AG10803 (cell line): ENCODE data around the gene LRRC4B.
A peak's percentile ranks its signal among the peaks of the same experiment; 100 is the strongest.

Experiments
- DNase-seq: peaks from one replicate; pipeline ENCODE4 v3.0.0; 2010; ENCODE audit warnings: low read depth
- H3K4me3 ChIP-seq: 2 replicates; pipeline ENCODE4 v1.5.1; 2011; ENCODE audit warnings: mild to moderate bottlenecking, low read length, control low read depth
- TF ChIP-seq, protein P1 (sequence below): conservative IDR thresholded peaks from 2 replicates; pipeline ENCODE4 v1.5.1; 2011; ENCODE audit warnings: mild to moderate bottlenecking, low read length, control low read depth, inconsistent platforms

LRRC4B gene

DNA sequence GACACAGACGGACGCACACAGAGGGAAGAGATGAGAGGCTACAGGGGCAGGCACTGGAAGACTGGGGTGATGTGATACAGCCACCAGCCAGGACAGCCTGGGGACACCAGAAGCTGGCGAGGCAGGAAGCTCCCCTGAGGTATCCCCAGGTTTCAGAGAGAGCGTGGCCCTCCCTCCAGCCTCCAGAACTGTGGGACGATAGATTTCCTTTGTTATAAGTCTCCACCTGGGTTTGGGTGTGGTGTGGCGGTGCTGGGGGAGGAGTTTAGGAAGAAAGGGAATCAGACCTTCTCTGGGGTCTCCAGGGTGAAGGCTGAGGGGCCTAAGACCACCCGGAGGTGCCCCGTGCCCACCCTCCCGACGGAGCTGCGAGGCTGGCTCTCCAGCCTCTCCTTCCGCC is 51.8 kb downstream of the LRRC4B start:
- no peak for DNase-seq
- no peak overlapping the region for H3K4me3 ChIP-seq
- TF ChIP-seq, protein P1, sequence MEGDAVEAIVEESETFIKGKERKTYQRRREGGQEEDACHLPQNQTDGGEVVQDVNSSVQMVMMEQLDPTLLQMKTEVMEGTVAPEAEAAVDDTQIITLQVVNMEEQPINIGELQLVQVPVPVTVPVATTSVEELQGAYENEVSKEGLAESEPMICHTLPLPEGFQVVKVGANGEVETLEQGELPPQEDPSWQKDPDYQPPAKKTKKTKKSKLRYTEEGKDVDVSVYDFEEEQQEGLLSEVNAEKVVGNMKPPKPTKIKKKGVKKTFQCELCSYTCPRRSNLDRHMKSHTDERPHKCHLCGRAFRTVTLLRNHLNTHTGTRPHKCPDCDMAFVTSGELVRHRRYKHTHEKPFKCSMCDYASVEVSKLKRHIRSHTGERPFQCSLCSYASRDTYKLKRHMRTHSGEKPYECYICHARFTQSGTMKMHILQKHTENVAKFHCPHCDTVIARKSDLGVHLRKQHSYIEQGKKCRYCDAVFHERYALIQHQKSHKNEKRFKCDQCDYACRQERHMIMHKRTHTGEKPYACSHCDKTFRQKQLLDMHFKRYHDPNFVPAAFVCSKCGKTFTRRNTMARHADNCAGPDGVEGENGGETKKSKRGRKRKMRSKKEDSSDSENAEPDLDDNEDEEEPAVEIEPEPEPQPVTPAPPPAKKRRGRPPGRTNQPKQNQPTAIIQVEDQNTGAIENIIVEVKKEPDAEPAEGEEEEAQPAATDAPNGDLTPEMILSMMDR = no peak

DNA sequence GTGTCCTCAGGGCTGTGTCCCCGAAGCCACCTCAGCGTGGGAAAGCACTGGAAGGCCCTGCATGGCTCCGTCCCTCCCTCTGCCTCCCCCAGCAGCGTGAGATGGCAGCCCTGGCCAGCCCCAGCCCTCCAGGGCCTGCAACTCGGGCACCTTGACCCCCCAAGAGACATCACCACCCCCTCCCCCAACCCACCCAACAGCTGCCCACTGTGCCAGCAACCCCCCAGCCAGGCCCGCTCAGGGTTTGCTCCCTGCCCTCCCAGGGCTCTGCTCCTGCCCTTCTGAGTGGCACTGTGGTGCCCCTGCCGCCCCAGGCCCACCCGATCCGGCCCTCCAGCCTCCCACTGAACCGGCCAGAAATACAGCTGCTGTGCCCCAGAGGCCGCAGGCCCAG is 53.1 kb downstream of the LRRC4B start:
- TF ChIP-seq, protein P1 = no peak
- DNase-seq = no peak
- no peak overlapping the region for H3K4me3 ChIP-seq

DNA sequence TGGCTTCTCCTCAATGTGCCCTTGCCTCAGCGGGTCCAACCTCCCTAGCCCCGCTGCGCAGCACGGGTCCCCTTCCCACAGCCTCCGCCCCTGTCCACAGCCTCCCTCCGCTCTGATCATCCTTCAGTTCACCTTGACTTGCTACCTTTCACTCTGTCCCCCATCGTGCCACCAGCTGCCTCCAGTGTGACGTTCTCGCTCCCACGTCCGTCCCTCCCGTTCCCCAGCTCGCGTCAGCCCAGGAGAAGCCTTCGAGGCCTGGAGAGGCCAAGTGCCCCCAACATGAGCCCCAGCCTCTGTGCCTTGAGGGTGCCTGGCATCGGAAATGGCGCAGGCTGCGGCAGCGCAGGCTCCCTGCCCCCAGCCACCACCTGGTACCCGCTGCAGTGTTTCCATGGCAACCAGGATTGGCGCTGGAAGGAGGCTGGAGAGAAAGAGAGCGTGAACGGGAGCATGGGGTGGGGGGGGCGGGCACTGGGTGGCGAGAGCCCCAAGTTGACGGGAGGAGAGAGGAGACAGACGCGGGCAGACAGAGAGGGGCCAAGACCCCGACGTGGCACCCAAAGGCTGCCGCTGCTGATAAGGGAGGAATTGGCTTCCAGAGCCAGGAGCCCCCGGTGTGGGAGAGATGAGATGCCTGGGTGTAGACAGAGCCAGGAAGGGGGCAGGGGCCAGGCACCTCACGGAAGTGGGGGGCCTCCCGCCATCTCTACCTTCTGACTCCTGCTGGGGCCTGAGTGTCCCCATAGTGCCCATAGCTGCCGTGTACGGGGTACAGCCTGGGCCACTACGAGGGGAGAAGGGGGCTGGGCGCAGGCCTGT is 53.7 kb downstream of the LRRC4B start:
- no peak for DNase-seq
- H3K4me3 ChIP-seq = no peak overlapping the region
- TF ChIP-seq, protein P1 = no peak

DNA sequence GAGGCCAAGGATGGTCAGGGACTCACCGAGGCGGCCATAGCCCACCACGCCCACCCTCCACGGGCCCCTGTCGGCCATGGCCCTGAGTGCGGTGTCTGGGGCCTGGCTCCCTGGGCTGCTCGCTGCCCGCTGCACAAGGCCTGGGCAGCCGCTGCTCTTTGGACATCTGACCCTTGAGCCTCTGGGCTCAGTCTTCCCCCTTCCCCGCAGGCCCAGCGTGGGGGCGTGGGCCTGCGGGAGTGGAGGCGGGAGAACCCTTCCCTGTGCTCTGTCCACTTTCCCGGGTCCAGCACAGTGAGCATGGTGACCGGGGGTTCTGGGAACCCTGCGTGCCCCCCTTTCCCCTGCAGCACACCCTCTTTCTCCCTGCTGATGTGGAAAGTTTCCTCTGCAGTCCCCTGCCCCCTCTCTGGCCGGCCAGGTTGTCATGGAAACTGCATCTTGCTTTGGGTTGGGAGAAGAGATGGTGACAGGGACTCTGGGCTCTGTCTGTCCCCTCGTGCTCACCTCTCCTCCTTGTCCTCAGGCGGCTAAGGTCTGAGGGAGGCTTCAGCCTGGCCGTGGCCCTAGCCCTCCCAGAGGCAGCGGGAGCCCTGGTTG is 54.4 kb downstream of the LRRC4B start, which contains the start of gene ASPDH:
ASPDH (minus strand) TSS at position 168 of the 600 bp plus-strand sequence; CDS start at position 78, 90 bp downstream.
- H3K4me3 ChIP-seq = no peak within 1 kb of the TSS
- no peak for DNase-seq
- TF ChIP-seq, protein P1 = no peak

DNA sequence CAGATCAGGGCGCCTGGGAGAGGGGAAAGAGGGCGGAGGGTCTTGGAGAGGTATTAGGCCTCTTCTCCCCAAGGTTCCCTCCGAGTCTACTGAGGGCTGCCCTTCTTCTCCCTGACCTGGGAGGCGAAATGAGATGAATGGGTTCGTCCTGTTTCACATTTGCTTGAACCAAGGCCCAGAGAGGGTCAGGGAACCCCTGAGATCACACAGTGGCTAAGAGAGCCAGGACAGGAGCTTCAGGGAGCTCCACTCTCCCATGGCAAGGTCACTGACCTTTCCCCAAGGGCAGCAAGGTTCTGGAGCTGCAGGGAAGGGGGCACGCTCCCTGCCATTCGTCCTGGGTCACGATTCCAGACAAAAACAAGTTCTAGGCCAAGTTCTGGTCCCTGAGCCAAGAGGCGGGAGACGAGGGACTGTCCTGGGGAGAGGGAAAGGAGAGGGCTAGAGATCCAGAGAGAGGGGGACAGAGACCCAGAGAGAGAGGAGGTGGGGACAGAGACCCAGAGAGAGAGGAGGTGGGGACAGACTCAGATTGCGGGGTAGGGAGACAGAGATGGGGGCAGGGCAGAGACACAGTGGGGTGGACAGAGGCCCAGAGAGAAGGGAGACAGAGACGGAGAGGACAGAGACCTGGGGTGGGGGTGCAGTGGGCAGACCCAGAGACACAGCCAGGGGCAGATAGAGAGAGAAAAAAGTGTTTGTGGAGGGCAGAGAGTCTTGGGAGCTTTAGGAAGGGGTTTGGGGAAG is 55.1 kb downstream of the LRRC4B start:
- no peak for DNase-seq
- no peak overlapping the region for H3K4me3 ChIP-seq
- TF ChIP-seq, protein P1 = no peak

DNA sequence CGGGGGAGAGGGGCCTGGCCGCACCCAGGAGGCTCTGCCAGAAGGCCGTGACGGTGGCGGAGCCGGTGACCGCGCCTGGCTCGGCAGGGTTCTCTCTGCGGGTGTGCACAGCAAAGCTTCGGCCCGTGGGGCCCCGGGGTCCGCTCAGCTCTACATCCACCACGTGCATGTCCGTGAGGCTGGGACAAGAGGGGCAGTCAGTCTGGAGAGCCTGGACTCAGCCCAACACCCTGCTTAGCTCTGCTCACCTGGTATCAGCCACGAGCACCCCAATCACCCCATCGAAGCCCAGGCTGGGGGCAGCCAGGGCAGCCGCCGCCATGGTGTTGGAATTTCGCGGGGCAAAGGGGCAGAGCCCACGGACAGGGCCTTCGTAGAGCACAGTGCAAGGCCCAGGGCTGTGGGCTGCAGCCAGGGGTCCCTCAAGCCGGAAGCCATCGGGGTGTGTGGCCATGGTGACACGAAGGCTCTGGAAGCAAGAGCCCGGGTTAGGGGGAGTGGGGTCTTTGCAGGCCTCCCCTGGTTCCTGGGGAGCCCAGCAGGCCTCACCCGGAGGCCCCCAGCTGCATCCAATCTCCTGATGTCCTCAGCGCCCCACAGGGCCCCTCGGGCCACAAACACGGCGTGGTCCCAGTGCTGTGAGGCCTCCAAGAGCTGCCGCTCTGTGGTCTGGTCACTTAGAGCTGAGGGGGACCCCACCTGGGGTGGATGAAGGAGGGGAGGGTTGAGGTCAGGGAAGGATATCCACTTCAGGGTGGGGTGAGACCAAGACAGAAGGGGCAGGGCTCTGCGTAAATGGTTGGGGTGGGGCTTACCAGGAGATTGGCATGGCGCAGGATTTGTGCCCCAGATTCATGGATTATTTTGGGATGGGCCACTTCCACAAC is 55.9 kb downstream of the LRRC4B start:
- no peak for DNase-seq
- peak overlapping the region; percentile 95; the same call in 1 of the 2 replicates for H3K4me3 ChIP-seq
- TF ChIP-seq, protein P1 = no peak
